Urinary bladder (tissue), 4 donors: ENCODE data around the gene NDOR1. TPM values are rescaled to one million over a fixed set of nuclear protein-coding genes. Genes with fewer than 3 reads are reported as not detected.

Source experiments
- DNase-seq: peaks from one replicate; pipeline ENCODE4 v3.0.0-alpha.2; 2015; ENCODE audit errors: extremely low spot score
- H3K27ac ChIP-seq: one replicate; pipeline ENCODE4 v1.5.1; 2013; ENCODE audit warnings: low read depth, mild to moderate bottlenecking, moderate library complexity
- H3K36me3 ChIP-seq: one replicate; pipeline ENCODE4 v1.6.1; 2013; ENCODE audit warnings: mild to moderate bottlenecking, moderate library complexity; ENCODE audit not compliant: insufficient read depth
- H3K4me1 ChIP-seq: one replicate; pipeline ENCODE4 v1.6.1; 2013; ENCODE audit warnings: mild to moderate bottlenecking, moderate library complexity; ENCODE audit not compliant: insufficient read depth
- H3K4me3 ChIP-seq: one replicate; pipeline ENCODE4 v1.5.1; 2013; ENCODE audit warnings: low read depth, low read length
- WGBS: extraction: QIAGEN DNeasy Blood & Tissue Kit; methylation state at CpG from one replicate; pipeline ENCODE4 v1.1.7; 2013; 5-methylcytosine and 5-hydroxymethylcytosine counted together
- polyA plus RNA-seq: library from polyadenylated mRNA; stranded (reverse); fragments of 200-250 nt; gene quantifications from one replicate; pipeline ENCODE4 v1.2.3, GENCODE V29; 2013
- total RNA-seq: library from RNA; depleted of rRNA; stranded (reverse); fragments of >200 nt; gene quantifications from one replicate; pipeline ENCODE4 v1.2.3, GENCODE V29; 2014
- donor health status: healthy with polysubstance abuse.
- donor health status: healthy.

Gene NDOR1
- total and polyA plus RNA-seq, 2 donors = 3.2 to 10.4 TPM

- H3K4me1 ChIP-seq = peaks cover 2% of the 10 kb centered on the region
- no peak overlapping the region for H3K27ac ChIP-seq
- no peaks in the 10 kb centered on the region for H3K36me3 ChIP-seq
- 71% methylated on average over 29 of the region's 29 CpGs for WGBS
- no peak for DNase-seq
- no peak overlapping the region for H3K4me3 ChIP-seq
Measured at GRCh38 chr9:137228506-137228967, 23.0 kb downstream of the NDOR1 start.

GRCh38 chr9:137228968-137229896 is 23.7 kb downstream of the NDOR1 start:
- WGBS = 57% methylated on average over 27 of the region's 27 CpGs
- no peak for DNase-seq
- Histone ChIP-seq H3K4me3 (no peak overlapping the region), H3K4me1 (no peaks in the 10 kb centered on the region), H3K36me3 (no peaks in the 10 kb centered on the region), H3K27ac (no peak overlapping the region)

- 60% methylated on average over 31 of the region's 31 CpGs for WGBS
- no peaks in the 10 kb centered on the region for H3K4me1 ChIP-seq
- DNase-seq = no peak
Measured at GRCh38 chr9:137229903-137230704, 24.6 kb downstream of the NDOR1 start.

GRCh38 chr9:137230705-137231371 is 25.3 kb downstream of the NDOR1 start, which contains the start of gene SLC34A3:
SLC34A3 (plus strand) TSS chr9:137230901; CDS start chr9:137231703, 802 bp downstream.
- WGBS = 60% methylated on average over 14 of the region's 14 CpGs
- no peaks in the 10 kb centered on the region for H3K4me1 ChIP-seq
- no peak within 1 kb of the TSS for H3K27ac ChIP-seq
- H3K4me3 ChIP-seq = no peak within 1 kb of the TSS
- no peak for DNase-seq
- H3K36me3 ChIP-seq = no peaks in the 10 kb centered on the region

More at GRCh38 chr9:137229903-137230704, 24.6 kb downstream of the NDOR1 start:
- no peak overlapping the region for H3K27ac ChIP-seq
- no peak overlapping the region for H3K4me3 ChIP-seq
- no peaks in the 10 kb centered on the region for H3K36me3 ChIP-seq

GRCh38 chr9:137231372-137232039 is 26.0 kb downstream of the NDOR1 start:
- DNase-seq = no peak
- Histone ChIP-seq H3K4me1 (no peaks in the 10 kb centered on the region), H3K4me3 (no peak overlapping the region), H3K27ac (no peak overlapping the region), H3K36me3 (no peaks in the 10 kb centered on the region)
- 80% methylated on average over 23 of the region's 23 CpGs for WGBS

- whole genome bisulfite sequencing = 73% methylated on average over 10 of the region's 10 CpGs
- Histone ChIP-seq H3K4me3 (no peak overlapping the region), H3K27ac (no peak overlapping the region), H3K4me1 (no peaks in the 10 kb centered on the region), H3K36me3 (no peaks in the 10 kb centered on the region)
- DNase-seq = no peak
Measured at GRCh38 chr9:137232101-137232500, 26.6 kb downstream of the NDOR1 start.

GRCh38 chr9:137232510-137232909 is 27.0 kb downstream of the NDOR1 start:
- 79% methylated on average over 24 of the region's 24 CpGs for WGBS
- Histone ChIP-seq H3K4me1 (no peaks in the 10 kb centered on the region), H3K4me3 (no peak overlapping the region), H3K36me3 (no peaks in the 10 kb centered on the region), H3K27ac (no peak overlapping the region)
- DNase-seq = no peak

GRCh38 chr9:137233143-137233980 is 27.9 kb downstream of the NDOR1 start:
- H3K4me1 ChIP-seq = no peaks in the 10 kb centered on the region
- H3K36me3 ChIP-seq = no peaks in the 10 kb centered on the region
- no peak overlapping the region for H3K4me3 ChIP-seq
- DNase-seq = no peak
- WGBS = 78% methylated on average over 40 of the region's 40 CpGs
- H3K27ac ChIP-seq = no peak overlapping the region

GRCh38 chr9:137234055-137234697 is 28.7 kb downstream of the NDOR1 start:
- no peaks in the 10 kb centered on the region for H3K4me1 ChIP-seq
- no peak for DNase-seq
- H3K36me3 ChIP-seq = no peaks in the 10 kb centered on the region
- H3K27ac ChIP-seq = no peak overlapping the region
- no peak overlapping the region for H3K4me3 ChIP-seq
- 68% methylated on average over 40 of the region's 40 CpGs for WGBS

GRCh38 chr9:137234758-137235423 is 29.4 kb downstream of the NDOR1 start:
- 69% methylated on average over 18 of the region's 18 CpGs for WGBS
- H3K4me1 ChIP-seq = no peaks in the 10 kb centered on the region
- no peak overlapping the region for H3K27ac ChIP-seq

GRCh38 chr9:137235424-137236237 is 30.1 kb downstream of the NDOR1 start:
- H3K4me3 ChIP-seq = no peak overlapping the region
- no peak for DNase-seq
- 64% methylated on average over 35 of the region's 35 CpGs for WGBS
- no peaks in the 10 kb centered on the region for H3K4me1 ChIP-seq
- no peak overlapping the region for H3K27ac ChIP-seq
- no peaks in the 10 kb centered on the region for H3K36me3 ChIP-seq

More at GRCh38 chr9:137234758-137235423, 29.4 kb downstream of the NDOR1 start:
- Histone ChIP-seq H3K4me3 (no peak overlapping the region), H3K36me3 (no peaks in the 10 kb centered on the region)
- no peak for DNase-seq
